SKM-1 treated with dmso at 0.1 percent for 144 hours (cell line): ENCODE results near the gene CNTRL.
"Not testable (repeated sequence)": the region's sequence is repeated elsewhere in the genome, so short reads cannot be mapped to it uniquely, and the experiment has no call there.

Experiments
- DNase-seq: peaks from one replicate; lab custom pipeline; 2025; ENCODE audit not compliant: unreplicated experiment; lab: John Stamatoyannopoulos, UW

Gene CNTRL

DNA sequence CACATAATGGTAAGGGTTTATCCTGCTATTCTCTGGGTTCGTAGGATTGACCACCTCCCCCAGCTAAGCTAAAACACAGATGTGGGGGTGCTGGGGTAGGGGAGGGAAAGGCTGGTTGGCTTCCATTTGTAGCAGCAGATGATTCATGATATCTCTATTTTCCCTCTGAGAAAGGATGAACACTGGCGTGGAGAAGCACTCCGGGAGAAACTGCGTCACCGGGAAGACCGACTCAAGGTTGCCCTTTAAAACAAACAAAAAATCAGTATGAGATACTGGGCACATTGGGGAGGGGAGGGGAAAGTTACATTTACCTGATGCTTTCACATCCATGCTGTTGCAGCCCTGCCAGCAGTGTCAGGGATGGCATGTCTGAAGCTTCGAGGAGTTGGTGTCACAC is 98.7 kb downstream of the CNTRL start:
- no peak for DNase-seq

DNA sequence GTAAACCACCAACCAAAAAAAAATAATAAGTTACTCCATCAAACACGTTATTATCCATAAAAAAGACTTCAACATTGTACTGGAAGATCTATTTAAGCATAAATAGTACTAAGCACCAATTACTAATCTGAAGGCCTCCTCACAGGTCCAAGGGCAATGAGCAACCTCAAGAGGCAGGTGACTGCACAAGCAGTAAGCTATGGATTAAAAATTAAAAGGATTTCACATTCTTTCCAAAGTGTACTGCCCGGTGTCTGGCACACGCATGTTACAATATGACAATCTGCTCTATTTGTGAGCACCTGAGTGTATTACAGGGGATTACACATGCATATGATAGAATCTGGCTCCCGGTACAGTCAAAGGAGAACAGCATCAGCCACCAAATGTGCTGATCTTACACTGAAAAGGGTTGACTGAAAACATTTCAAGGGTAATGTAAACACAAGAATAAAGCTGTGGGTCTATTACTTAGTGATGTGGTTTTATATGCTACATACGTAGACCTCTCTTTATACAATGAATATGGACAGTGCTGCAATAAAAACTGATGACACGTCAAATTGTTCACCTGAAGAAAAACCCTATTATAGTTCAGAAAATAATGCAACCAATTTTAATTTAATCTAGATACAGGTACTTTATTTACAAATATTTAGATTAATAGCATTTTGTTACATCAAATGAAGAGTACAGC is 104.1 kb downstream of the CNTRL start:
- no peak for DNase-seq

DNA sequence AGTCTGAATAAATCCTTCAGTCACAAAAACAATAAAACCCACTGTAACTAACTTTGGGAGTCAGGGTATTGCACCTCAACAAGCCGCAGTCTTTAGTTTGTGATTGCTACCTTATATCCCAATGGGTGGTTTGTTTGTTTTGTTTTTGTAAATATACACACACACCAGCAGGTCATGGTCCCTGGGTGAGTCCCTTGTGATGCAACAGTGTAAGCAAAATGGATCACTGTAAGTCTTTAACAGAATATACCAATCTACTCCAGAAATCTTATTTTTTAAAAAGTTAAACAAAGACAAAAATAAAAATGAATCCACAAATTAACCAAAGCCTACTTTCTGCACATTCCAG is 104.6 kb downstream of the CNTRL start:
- DNase-seq, result not testable (repeated sequence)

DNA sequence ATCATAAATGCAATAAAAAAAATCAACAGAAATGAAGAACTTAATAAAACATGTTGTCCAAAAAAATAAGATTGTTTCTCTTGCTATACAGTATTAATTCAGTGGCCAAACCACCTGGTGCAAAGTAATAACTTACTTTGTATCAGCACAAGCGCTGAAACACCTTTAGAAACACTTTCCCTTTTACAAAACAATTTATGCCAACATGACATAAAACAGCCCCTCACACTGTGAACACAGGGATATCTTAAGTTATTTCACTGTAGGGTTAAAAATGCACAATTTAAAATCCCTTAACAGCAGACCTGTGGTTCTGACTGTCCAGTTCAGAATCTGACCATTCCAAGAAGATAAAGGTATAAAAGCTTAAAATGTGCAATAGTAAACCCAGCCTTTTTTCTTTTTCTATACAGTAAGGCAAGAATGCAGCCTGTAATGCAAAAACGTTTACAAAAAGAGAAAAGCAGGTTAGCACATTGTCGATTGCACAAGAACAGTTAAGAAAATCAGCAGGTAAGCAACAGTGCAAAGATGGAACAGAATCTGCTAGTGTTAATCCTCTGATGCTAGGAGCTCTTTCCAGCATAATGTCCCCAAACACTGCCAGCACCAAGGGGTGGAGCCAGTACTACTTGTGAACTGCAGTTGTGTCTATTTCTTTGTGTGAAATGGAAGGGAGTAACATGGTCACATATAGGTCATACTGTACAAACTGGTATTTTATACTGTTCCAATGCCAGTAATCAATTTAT is 105.4 kb downstream of the CNTRL start:
- DNase-seq, result no peak

DNA sequence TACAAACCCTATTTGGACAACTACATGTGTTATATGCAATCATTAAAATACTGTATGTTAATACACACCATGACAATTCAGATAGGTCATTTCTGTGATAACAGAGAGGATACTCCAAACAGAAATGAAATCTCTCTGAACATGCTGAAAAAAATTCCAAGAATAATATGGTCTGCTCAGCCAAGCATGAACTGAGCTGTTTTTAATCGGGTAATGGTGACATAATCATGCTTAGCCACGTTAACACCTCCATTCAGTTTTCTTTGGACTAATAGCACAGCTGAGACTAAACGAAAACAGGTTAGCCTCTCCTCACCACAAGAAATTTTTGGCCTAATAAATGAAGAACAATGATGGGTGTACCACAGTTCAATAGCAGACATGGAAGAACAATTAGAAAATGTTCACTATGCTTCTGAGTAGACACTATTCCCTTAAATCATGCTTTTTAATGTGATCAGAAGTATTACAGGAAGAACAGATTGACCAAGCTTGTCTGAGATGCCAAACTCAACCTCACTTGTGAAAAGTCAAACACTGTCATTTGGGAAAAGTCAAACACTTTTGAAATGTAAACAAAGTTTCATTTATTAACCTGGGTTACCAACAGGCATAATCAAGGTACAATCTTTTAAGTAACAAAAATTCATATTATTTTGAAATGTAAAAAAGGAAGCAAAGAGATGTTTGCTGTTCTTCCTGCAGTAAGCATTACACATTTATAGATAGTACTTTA is 107.5 kb downstream of the CNTRL start:
- DNase-seq, result no peak

DNA sequence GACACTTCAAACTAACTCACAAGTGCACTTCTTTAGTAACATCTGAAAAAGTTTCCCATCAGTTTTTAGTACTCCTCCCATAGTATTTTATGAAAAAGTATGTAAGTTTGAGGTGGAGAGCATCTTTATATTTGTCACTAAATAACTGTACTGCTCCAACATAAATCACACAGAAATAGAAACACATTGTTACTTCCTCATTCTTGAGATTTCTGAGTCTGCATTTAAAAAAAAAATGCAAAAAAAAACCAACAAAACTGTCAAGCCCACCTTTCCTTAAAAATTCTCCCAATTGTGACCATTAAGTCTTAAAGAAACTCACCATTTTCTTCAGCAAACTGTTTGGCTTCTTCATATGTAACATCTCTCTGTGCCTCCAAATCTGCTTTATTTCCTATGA is 108.2 kb downstream of the CNTRL start:
- no peak for DNase-seq

DNA sequence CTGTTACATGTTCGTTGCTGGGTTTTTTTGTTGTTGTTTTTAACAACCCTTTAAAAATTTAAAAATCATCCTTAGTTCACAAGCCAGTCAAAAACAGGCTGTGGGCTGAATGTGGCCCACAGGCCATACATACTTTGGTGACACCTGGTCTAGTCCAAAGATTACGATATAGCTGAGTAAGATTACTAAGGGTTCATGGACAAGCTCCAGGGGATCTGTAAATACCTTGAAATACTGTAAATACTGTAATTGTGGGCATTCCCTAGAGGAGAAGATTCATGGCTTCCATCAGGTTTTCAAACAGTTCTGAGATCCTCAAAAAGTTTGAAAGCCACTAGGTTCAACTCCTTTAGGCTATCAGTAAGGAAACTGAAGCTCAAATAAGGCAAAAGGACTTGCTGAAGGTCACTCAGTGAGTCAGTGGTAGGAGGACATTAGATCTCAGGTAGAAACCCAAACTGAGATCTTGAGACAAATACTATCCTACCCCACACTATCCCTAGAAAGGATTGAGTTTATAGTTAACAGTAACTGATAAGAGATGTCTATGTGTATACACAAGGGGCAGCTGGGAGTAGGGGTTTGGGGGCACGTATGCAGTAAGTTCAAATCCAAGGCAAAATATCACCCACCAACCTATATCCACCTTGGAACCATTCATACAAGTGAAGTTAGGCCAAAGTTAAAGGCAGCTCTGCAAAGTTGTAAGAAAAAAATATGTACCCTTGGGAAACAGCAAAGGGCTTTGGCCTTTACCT is 109.1 kb downstream of the CNTRL start:
- DNase-seq, result no peak

DNA sequence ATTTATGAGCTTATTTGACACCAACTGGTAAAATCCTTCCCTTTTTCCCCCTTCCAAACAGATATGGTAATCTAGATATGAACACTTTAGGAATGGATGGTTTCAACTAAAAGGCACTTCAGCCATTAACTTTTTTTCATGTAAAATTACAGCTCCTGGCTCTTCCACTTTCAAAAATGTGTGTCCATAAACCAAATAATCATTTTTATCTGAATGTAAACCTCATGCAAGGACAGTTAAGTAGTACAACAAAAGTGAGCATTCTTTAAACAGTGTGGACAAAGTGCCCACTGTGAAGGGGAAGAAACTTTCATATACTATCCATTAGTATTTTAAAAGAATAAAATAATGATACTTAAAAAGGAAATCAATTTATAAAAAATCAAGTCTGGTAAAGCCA is 109.7 kb downstream of the CNTRL start:
- no peak for DNase-seq

DNA sequence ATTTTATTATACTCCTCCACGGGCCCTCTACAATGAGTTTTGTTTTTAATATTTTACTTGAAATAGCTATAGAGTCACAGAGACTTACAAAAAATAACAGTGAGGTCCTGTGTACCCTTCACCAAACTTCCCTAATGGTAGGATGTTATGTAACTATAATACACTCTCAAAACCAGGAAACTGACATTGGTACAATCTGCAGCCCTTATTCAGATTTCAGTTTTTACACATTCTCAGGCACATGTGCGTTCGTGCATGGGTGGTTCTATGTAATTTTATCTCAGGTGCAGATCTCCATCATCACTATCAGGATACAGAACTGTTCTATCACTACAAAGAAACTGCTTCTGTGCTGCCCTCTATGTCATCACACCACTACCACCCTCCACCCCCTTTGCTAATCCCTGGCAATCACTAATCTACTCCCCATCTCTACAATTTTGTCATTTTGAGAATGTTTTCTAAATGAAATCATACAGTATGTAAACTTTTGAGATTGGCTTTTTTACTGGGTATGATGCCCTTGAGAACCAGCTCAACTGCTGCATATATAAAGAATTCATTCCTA is 110.5 kb downstream of the CNTRL start:
- DNase-seq, result no peak

DNA sequence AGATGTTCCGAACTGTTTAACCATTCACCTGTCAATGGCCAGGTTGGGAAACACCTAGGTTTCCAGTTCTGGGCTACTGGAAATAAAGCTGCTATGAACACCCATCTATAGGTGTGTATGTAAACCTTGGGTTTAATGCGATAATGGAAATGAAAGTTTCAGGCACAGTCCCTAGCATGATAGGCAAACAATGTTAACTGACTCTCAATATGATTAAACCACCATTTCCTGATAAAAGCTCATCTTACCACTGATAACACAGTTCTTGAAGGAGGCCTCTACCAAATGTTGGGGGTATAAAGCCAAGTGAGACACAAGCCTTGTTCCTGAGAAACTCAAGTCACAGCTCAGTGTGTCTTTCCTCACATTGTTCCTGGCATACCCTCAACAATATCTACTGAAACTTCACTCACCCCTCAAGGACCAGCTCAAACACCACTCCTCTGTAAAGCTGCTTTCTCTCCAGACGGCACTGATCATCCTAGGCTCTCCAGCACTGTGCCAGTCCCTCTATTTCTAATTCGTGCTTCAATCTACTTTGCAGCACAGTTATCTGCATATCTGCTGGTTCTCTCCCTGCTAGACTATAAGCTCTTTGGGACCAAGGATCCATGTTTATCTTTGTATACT is 111.1 kb downstream of the CNTRL start:
- no peak for DNase-seq

DNA sequence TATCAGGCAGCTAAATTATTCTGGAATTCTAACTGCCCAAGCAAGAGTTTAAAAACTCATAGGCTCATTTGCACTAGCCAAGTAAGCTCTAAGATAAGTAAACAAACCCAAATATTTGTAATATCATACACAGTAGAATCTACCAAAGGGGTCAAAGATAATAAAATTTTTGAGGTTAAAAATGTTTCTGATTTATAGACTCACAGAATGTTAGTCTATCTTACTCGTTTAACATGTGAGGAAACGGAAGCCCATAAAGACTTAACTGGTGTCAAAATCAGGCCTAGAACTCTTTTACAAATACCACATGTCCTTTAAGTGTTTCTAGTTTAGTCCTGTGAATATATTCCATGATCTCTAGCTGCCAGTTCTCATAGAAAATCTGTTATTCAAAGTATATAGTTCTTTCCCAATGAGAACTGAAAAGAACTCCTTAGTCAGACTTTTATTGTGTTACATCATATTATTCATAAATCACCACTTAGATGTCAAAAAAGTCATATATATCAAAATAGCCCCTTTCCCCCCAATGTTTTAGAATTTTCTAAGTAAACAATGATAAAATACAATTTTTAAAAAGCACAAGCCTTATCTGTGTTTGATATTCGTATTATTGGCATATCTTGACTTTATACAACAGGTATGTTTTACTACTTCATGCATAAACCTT is 113.0 kb downstream of the CNTRL start:
- no peak for DNase-seq

DNA sequence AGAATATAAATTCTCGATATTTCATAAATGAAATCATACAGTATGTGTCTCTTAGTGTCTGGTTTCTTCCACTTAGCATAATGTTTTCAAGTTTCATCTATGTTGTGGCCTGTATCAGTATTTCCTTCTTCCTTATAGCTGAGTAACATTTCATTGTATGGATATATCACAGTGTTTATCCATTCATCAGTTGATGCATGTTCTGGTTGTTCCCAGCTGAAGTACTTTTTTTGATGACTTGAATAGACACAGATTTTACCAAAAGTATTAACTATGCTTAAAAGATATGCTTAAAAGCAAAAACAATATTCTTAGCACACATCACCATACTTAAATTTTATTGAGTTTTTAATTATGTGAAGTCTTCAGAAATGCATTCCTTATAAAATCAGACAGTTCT is 114.3 kb downstream of the CNTRL start:
- DNase-seq, result no peak

DNA sequence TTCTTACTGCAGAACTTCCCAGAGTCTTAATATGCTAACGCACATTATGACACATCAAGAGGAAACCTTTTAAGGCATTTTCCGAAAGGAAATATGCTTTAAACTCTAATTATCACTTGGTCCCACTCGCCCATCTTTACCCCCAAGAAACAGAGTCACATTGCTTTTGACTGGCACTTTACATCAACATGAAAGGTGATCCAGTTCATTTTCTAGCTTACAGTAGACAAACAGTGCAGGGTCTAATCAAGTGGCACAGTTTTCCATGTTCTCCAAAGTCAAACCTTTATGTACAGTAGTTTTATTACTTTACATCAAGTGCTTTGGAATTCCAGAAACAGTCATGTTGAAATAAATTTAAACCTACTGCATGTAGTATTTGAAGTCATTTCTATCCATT is 114.9 kb downstream of the CNTRL start:
- no peak for DNase-seq

DNA sequence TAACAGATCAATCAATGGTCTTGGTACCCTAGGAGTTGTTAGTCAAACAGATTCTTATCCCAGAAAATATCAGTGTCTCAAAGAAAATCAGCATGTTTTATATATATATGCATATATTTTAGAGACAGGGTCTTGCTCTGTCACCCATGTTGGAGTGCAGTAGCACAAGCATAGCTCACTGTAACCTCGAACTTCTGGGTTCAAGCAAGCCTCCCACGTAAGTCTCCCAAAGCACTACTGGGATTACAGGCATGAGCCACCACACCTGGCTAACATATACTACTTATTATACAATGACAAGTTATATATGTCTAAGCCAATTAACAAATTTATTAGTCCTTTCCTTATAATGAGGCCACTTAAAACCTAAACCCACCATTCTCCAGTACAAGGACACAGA is 116.5 kb downstream of the CNTRL start:
- no peak for DNase-seq

DNA sequence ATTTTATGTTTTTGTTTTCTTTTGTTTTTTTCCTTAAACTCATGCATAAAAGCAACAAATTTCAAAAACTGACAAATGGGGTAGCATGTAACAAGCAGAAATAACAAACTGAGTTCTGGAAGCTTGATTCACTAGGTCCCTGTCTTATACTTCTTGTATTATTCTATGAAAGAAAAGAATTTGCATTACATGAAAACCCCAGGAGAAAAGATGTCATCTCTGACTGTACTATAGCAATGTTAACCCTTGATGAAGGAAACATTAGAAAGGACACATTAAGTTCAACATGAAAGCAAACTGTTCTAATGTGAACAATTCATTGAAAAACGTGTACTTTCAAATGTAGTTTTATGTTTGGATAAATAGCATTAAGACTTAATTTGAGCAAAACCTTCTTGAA is 117.8 kb downstream of the CNTRL start:
- no peak for DNase-seq

DNA sequence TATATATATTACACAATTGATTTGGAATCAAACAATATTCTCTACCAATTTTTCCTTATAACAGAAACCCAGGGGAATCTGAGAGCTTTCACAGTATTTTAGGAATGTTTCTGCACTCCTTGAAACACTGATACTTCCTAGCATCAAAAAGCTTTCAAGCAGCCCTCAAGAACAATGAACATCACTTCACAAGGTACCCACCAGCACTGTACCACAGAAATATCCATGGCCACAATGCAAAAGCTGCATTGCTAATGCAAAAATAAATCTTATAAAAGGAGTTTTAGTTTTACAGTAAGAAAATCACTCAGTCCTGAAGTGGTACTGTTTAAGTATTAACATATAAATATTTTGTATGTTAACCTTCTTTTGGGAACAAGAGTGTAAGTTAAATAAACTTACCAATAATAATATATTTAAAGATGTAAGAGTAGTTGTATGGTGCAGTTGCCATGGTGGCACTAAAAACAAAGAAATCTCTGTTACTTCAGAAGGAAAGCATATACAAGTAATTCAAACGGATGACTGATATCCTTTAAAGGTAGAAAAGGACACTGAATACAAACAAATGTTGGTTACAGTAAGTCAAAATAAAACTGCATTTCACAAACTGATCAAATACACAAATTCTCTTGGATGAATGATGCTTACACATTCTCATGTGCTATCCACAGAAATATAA is 118.3 kb downstream of the CNTRL start:
- no peak for DNase-seq

DNA sequence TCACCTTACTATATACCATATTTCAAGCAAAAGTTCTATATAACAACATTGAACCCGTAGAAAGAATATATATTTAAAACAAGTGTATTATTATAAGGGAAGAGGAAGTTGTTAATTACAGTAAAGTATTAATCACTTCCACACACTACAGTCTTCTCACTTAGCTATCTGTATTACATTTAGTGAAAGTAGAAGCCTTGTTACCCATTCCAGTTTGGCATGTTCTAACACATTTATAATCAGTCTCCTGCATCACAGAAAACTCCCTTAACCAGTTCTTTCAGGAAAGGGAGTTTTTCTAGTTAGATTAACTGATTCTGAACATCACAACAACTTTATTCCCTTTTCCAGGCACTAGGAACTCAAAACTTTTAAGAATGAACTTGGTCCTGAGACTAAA is 120.0 kb downstream of the CNTRL start:
- no peak for DNase-seq

DNA sequence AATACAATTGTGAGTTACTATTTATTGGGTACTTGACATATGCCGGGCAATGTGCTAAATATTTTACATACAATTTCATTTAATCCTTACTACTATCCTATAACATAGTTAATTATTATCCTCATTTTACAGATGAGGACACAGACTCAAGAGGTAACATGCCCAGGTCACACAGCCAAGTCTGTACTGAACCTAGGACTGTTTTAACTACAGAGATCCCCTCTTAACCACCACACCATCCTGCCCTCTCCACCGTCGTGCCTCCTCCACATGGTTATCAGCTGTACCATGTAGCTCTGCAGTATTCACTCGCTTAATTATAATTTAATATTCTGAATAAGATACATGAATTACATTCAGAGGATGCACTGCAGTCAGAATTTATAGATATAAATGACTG is 121.6 kb downstream of the CNTRL start:
- no peak for DNase-seq

DNA sequence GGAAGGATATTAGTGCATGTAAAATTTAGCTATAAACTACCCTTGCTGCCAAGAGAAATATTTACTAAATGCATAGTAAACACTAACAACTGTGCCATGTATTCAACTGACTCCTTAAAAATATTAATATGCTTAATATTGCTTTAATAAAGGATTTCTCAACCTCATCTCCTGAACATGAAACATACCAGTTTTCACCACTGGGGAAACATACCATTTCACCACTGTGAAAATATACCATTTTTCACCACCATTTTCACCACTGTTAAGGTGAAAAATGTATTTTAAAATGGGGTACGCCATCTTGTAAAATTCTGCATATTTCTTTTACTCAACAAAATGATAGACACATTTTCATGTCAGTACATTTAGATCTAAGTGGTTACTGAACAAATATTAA is 122.4 kb downstream of the CNTRL start:
- no peak for DNase-seq
